K562 (cell line): ENCODE results near the gene SMG9.

Source experiments
- CBX5 ChIP-seq: IDR thresholded peaks from 2 replicates; pipeline ENCODE4 v1.6.1; 2014; ENCODE audit warnings: low read depth, borderline replicate concordance
- CSDE1 ChIP-seq, 2 experiments: fragments of 450-650 bp; IDR thresholded peaks; 2 replicates each; pipeline ENCODE4 v1.6.1; 2016; ENCODE audit warnings: mild to moderate bottlenecking in 1 of 2
- ETV5 ChIP-seq: sonication (generic); formaldehyde crosslinking; IDR thresholded peaks from 2 replicates; pipeline ENCODE4 v1.4.0; 2020; ENCODE audit warnings: low read depth, mild to moderate bottlenecking, missing genetic modification reagents
- PHF20 ChIP-seq: fragments of 450-650 bp; IDR thresholded peaks from 2 replicates; pipeline ENCODE4 v1.6.1; 2018; ENCODE audit not compliant: partially characterized antibody
- POLR2A ChIP-seq: fragments of 450-650 bp; conservative IDR thresholded peaks from 2 replicates; pipeline ENCODE4 v1.6.1; 2016
- ZBTB49 ChIP-seq: sonication (generic); formaldehyde crosslinking; IDR thresholded peaks from 2 replicates; pipeline ENCODE4 v1.8.0; 2022; ENCODE audit warnings: missing genetic modification reagents, mild to moderate bottlenecking, borderline replicate concordance

- TF ChIP-seq PHF20 (no peak), CBX5 (no peak), POLR2A (no peak), ETV5 (no peak), ZBTB49 (CRISPR knock-in tag) (no peak), CSDE1 (IDR thresholded peaks at IDR 0.05) (no peak)
Measured at GRCh38 chr19:43681821-43682220, 72.9 kb downstream of the SMG9 start.
